CD1c-positive myeloid dendritic cell (primary cell): ENCODE measurements around the gene COL9A3.
A peak's percentile ranks its signal among the peaks of the same experiment; 100 is the strongest.

ENCODE experiments used
- DNase-seq: peaks from one replicate; pipeline ENCODE4 v3.0.0-alpha.2; 2016; ENCODE audit errors: extremely low spot score

Gene COL9A3

GRCh38 chr20:62778601-62779416, 38.0 kb upstream of the COL9A3 start:
- no peak for DNase-seq

- DNase-seq = no peak
Observed at GRCh38 chr20:62779417-62779685, 37.5 kb upstream of the COL9A3 start.

GRCh38 chr20:62780204-62780603, 36.6 kb upstream of the COL9A3 start:
- DNase-seq = no peak

- no peak for DNase-seq
Observed at GRCh38 chr20:62780696-62781095, 36.2 kb upstream of the COL9A3 start.

- DNase-seq = no peak
Observed at GRCh38 chr20:62782149-62782892, 34.5 kb upstream of the COL9A3 start.

GRCh38 chr20:62782893-62783278, 34.0 kb upstream of the COL9A3 start:
- no peak for DNase-seq

- DNase-seq = no peak
Observed at GRCh38 chr20:62784497-62784896, 32.4 kb upstream of the COL9A3 start.

GRCh38 chr20:62785393-62785792, 31.5 kb upstream of the COL9A3 start:
- no peak for DNase-seq

GRCh38 chr20:62786157-62786556, 30.7 kb upstream of the COL9A3 start:
- no peak for DNase-seq

- peak; percentile 61 for DNase-seq
Observed at GRCh38 chr20:62787321-62787720, 29.5 kb upstream of the COL9A3 start.

GRCh38 chr20:62787866-62788265, 29.0 kb upstream of the COL9A3 start:
- peak; percentile 52 for DNase-seq

GRCh38 chr20:62788607-62789006, 28.2 kb upstream of the COL9A3 start:
- DNase-seq = no peak

- DNase-seq = no peak
Observed at GRCh38 chr20:62790075-62790474, 26.8 kb upstream of the COL9A3 start.

GRCh38 chr20:62791301-62792181, 25.3 kb upstream of the COL9A3 start:
- peak; percentile 88 for DNase-seq

- DNase-seq = no peak
Observed at GRCh38 chr20:62792182-62792939, 24.5 kb upstream of the COL9A3 start.

- DNase-seq = no peak
Observed at GRCh38 chr20:62792940-62793756, 23.7 kb upstream of the COL9A3 start.

- DNase-seq = no peak
Observed at GRCh38 chr20:62793757-62794006, 23.2 kb upstream of the COL9A3 start.

- DNase-seq = peak; percentile 98
Observed at GRCh38 chr20:62794007-62794724, 22.7 kb upstream of the COL9A3 start.

GRCh38 chr20:62795023-62795761, 21.7 kb upstream of the COL9A3 start:
- DNase-seq = peak; percentile 67
